ENCODE data around the gene CPNE9. TPM values are rescaled to one million over a fixed set of nuclear protein-coding genes. Genes with fewer than 3 reads are reported as not detected.

The CPNE9 gene
- total RNA-seq, 1 donor from 2014 or later = 0.37 TPM

DNA sequence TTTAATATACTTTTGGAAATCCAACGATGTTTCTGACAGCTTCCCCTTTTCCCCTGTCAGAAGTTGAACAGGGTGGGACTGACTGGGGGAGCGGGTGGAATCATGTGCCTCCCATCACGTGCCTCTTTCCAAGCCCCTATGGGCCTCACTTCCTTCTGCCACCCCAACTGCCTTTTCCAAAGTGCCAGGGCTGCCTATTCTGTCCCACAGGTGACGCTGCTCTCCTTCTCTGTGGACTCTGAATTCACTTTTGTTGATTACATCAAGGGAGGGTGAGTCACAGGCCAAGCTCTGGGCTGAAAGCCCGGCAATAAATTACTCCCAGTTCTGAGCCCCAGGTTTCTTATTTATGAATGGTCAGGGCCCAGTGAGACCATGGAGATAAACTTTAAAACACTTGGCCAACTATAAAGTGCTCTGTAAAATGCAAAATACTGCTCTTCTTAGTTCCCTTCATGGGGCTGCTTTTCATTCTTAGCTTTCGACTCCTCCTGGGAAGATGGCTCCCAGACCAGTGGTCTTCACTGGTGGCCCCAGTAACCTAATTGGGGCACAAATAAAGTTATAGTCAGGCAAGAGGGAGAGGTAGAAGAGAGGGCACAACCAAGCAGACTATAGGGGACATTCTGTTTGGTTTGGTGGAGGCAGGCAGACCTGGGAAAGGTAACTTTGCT is 12.3 kb downstream of the CPNE9 start:
- DNase-seq (ENCODE audit: low spot score) = peak; percentile 77

DNA sequence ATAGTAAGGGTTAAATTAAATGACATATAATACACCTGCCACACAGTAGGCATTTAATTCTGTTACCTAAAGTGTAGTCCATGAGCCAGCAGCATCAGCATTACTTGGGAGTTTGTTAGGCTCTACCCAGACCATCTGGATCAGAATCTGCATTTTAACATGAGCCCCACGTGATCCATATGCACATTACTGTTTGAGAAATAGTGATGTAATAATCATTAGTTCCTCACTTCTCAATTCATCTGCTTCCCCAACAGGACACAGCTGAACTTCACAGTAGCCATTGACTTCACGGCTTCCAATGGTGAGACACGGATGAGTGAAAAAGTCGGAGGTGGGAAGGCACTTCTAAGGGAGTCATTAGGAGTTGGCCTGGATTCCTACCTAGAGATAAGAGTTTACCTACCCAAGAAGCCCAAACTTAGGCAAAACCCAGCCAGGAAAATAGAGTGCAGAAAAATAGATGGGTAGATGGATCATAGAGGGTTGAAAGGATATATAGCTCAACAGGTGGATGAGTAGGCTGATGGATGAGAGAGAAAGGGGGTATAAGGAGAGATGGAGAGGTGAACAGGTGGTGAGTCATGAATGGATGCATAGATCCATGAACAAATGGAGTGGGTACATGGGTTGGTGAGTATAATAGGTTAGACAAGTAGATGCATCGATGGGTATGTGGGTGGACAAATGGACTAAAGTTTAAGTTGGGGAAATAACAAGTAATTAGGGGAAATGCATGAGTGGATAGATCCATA is 13.3 kb downstream of the CPNE9 start:
- no peak for DNase-seq (ENCODE audit: low spot score)

DNA sequence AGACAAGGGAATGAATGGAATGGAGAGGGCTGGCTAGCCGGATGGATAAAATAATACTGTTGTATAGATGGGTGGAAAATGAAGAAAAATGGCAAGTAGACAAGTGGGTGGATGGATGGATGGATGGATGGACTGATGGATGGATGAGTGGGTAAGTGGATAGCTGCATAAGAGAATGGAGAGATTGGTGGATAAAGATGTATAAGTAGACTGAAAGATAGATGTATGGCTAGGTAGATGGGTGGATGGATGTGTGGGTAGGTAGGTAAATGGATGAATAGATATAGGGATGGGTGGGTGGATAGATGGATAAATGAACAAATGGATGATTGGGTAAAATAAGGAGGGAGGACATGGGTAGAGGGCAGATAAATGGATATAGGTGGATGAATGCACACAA is 13.9 kb downstream of the CPNE9 start:
- no peak for DNase-seq (ENCODE audit: low spot score)

DNA sequence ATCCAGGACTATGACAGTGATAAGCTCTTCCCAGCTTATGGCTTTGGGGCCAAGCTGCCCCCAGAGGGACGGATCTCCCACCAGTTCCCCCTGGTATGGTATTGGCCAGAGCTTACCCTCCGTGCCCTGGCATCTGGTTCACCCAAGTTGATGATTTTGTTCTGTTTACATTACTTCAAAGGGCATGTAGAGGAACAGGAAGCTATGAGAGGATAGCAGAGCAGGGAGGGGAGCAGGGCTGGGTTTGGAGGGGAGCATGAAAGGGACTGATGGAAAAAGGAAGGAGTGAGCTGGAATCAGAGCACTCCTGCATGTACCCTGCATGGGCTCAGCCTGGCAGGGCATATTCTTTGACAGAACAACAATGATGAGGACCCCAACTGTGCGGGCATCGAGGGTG is 14.5 kb downstream of the CPNE9 start:
- no peak for DNase-seq (ENCODE audit: low spot score)

DNA sequence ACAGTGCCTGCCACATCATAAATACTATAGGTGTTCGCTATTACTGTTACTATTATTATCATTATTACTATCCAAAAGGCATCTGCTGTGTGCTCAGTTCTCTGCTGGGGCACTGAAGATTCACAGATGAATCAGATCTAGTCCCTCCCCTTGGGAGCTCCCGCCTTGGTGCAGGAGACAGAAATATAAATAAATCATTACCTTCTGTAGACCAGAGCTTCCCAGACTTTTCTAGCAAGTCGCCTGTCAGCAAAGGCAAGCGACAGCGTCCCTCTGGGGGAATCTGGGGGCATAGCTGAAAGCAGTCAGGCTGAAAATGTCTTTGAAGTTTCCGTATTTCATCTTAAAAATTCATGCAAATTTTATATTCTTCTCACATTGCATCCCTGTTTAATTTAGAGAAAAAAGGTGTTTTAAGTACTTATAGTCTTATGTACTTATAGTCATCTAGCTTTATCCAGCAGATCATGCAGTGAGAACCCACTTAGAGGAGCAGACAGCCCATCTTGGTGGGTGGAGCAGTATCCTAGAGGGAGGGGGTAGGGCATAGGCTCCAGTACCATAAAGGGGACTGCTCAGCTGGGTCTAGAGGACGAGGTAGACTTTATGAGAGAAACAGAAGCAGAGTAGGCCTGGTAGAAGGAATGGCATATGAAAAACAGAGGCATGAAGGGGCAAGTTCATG is 17.5 kb downstream of the CPNE9 start:
- DNase-seq (ENCODE audit: low spot score) = no peak

DNA sequence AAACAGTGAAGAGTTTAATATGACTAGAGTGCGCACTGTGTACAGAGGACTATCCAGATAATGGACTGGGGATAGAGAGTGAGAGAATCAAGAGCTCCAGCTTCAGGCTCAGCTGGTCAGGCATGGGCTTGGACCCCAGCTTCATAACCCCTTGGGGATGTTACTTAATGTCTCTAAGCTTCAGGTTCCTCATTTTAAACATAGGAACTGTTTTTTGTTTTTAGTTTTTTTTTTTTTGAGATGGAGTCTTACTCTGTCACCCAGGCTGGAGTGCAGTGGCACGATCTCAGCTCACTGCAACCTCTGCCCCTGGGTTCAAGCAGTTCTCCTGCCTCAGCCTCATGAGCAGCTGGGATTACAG is 18.0 kb downstream of the CPNE9 start:
- no peak for DNase-seq (ENCODE audit: low spot score)

DNA sequence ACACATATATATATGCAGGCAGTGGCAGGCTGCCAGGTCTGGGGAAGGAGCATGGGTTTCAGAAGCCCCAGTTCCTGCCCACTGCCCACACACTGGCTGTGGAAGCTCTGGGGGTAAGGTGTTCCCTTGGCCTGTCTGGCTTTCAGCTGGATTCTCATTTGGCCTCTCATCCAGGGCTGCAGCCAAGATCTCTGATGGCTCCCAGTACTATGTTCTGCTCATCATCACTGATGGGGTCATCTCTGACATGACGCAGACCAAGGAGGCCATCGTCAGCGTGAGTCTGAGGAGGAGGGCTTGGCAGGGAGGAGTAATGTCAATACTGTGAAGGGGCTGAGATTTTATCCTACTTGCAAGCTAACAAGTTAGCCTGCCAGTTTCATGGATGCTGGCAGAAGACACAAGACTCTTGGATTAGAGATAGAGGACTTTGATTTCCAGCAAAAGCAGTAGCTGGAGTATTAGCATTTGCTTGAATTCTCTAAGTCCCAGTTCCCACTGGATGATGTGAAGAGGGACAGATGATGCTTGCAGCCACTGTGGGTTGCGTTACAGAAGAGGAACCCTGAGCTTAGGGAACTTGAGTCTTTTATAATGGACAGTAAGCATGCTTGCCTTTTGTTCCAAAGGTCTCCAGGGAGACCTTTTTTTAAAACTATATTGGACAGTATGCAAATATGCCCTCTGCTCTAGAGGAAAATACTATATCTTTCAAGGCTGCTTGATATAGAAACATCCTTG is 22.3 kb downstream of the CPNE9 start:
- no peak for DNase-seq (ENCODE audit: low spot score)

DNA sequence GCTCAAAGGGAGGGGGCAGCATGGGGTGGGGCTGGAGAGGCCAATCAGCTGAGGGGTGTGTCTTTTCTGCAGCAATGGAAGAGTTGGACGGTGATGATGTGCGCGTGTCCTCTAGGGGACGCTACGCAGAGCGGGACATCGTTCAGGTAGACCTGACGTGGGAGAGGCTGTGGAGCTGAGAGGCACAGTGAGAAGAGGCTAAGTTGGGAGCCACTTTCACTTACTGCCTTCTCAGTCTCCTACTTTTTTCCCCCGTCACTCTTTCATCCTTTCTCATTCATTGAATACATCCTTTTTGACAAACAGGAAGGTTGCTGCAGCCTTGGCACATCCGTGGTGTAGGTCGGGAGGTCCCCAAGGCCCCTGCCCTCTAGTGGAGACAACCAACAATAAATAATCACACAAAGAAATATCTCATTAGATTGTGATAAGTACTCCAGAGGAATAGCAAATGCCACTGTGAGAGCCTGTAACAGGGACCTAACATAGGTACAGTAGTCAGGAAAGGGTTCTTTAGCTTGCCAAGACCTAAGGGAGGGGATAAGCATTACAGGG is 23.5 kb downstream of the CPNE9 start:
- no peak for DNase-seq (ENCODE audit: low spot score)

DNA sequence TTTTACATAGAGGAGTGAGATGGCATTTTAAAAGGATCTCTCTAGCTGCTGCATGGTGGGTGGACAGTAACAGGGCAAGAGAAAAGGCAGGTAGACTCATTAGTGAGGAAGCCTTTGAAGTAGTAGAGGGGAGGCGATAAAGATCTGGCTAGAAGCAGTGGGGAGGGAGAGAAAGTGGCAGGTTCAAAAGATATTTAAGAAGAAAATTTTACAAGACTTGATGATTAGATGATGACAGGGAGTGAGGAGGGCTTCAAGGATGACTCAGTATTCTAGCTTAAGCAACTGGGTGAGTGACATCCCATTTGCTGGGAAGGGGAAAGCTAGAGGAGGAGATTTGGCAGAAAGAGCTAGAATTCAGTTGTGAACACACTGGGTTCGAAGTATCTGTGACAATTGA is 24.1 kb downstream of the CPNE9 start:
- no peak for DNase-seq (ENCODE audit: low spot score)

DNA sequence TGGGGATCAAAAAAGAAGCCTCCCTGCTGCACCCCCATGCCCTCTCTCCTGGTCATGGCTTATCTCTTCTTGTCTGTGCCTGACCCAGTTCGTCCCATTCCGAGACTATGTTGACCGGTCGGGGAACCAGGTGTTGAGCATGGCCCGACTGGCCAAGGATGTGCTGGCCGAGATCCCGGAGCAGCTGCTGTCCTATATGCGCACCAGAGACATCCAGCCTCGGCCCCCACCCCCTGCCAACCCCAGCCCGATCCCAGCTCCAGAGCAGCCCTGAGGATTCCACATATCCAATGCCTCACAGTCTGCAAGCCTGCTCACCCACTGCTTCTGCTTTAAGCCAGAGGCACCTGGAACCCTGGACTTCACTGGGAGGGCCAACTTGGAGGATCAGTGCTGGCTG is 25.8 kb downstream of the CPNE9 start:
- no peak for DNase-seq (ENCODE audit: low spot score)

DNA sequence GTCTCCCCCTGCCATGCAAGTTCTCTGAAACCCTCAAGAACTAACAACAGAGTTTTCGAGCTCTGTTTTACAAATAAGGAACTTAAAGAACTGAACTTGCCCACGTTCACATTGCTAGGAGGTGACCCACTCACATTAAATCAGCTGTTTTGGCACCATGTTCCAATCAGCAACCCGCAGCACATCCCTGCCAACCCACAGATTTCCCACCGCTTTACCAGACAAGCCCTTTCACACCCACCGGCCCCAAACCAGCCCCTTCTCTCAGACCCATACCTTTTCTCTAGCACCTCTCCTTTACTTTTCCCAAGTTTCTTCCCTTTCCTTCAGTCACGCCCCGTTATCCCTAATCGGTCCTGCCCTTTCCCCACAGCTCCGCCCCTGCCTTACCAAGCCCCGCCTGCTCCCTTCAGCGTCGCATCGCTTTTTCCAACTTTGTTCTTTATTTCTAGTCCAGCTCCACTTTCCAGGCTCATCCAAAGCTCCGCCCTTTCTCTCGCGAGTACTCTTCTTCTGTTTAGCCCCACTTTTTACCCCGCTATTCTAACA is 27.1 kb downstream of the CPNE9 start:
- DNase-seq (ENCODE audit: low spot score) = no peak

DNA sequence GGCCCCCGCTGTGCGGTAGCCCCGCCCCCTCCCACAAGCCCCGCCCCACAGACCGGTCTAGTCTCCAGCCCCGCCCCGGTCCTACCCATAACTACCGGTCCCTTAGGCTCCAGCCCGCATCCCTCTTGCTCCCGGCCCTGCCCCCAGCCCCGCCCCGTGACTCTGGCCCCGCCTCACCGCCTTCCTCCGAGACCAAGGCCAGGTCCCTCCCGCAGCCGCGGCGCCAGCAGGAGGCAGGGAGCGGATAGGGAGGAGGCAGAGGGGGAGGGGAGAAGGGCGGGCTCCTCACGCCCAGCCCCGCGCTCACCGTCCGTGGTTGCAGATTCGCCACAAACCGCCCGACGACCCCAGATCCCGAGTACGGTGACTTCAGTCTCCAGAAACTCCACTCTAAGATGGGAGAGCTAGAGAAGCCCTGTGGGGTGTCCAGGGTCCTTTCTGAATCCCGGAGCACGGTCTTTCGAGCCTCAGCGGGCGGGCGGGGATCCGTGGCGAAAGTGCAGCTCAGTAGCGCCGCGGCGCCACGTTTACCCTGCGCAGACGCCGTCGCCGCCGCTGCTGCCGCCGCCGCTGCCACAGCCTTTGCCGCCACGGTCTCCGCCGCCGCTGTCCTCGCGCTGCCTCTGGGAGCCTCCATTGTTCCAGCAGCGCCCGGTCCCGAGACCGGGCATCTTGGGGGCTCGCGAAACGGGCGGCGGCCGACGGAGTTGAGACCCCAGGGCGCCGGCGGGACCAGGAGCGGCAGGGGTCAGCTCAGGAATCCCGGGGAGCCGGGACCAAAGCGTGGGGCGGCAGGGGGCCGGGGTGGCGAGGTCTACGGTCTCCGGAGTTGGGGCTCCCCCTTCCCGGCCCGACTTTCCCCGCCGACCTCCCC is 27.8 kb downstream of the CPNE9 start, which contains the start of gene BRPF1:
TSS of gene BRPF1 (plus strand) at position 530 of the 874 bp plus-strand sequence. CDS start 2,406 bp downstream, outside the sequence.
- DNase-seq (ENCODE audit: low spot score) = peak; percentile 100

DNA sequence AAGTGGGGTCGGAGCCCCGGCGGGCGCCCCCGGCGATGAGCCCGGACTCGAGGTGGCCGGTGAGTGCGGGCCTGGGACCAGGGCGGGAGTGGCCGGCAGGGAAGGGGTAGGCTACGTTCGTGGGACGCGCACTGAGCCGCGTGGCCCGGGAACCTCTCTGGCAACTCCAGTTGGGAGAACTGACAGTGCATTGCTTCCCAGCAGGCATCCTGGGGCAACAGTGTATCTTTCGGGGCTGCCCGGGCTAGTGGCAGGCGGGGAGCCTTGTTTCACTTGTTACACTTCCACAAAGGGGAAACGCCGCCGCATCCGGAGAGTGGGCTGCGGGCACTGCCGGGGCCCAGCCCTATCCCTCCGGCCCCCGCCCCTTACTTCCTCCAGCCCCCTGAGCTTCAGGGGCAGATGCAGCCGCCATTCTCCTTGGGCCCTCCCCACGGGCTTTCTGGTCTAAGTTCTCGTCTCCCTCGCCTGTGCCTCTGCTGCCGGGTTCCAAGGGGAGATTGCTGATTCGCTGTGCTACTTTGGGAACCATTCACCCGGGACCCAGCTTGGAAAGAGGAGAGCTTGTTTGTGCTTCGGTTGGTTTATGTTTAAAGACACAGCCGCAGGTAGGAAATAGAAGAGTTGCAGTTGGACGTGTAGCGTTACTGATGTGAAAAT is 28.6 kb downstream of the CPNE9 start:
- no peak for DNase-seq (ENCODE audit: low spot score)

DNA sequence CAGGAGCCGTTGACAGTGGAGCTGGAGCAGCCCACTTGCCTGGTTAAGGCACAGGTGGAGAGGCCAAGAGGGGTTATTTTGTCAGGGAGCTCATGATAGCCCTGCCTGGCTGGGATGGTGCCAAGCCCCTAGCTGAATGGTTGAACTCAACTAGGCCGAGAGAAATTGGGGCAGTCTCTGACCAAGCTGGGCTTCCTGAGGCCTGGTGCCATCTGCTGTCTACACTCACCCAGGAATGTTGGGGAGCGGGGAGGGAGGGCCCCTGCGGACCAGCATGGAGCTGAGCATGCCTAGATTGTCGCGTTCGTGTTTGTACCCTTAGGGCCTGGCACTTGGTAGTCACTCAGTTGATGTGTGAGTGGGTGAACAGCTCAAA is 29.1 kb downstream of the CPNE9 start:
- no peak for DNase-seq (ENCODE audit: low spot score)

DNA sequence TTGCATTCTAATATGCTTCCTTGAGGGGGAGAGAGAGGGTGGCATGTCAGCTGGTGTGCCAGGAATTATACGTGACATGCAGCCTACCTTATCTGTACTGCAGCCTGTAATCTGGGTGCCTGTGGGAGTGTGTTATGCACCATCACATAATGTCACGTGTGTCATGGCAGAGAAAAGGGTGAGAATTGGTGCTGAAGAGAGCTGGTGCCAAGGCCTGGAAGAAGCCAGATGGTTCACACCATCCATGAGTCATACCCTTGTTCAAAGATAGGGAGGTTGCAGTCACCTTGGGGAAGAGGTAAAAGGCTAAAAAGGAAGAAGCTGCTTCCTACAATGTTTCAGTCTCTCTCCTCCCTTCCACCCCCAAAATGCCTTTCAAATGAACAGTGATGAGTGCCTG is 33.2 kb downstream of the CPNE9 start:
- no peak for DNase-seq (ENCODE audit: low spot score)

DNA sequence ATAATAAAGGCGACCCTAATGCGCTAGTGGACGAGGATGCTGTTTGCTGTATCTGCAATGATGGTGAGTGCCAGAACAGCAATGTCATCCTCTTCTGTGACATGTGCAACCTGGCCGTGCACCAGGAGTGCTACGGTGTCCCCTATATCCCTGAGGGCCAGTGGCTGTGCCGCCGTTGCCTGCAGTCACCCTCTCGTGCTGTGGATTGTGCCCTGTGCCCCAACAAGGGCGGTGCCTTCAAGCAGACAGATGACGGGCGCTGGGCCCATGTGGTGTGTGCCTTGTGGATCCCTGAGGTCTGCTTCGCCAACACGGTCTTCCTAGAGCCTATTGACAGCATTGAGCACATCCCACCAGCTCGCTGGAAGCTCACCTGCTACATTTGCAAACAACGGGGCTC is 35.5 kb downstream of the CPNE9 start:
- no peak for DNase-seq (ENCODE audit: low spot score)

DNA sequence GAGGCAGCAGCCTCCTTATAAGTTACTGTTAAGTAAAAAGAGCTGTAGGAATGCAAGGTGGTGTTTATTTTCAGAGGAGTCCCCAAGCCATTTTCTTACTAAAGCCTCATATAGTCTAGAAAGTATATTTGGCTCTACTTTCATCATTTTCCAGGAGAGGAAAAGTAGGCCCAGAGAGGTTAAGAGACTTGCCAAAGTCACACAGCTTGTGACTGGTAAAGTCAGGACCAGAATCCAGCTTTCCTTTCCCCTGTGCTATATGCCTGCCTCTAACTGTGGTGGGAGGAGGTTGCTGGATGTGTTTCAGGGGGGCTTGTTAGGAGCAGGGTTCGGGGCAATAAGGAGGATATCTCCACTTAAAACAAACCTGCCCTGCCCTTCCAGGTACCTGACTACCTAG is 38.9 kb downstream of the CPNE9 start:
- no peak for DNase-seq (ENCODE audit: low spot score)

DNA sequence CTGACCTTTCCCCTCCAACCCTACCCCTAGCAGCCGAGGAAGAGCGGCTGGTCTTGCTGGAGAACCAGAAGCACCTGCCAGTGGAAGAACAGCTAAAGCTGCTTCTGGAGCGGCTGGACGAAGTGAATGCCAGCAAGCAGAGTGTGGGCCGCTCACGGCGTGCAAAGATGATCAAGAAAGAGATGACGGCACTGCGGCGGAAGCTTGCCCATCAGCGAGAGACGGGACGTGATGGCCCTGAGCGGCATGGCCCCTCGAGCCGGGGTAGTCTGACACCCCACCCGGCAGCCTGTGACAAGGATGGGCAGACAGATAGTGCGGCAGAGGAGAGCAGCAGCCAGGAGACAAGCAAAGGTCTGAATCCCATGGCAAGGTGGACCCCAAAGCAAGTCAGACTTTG is 39.9 kb downstream of the CPNE9 start:
- no peak for DNase-seq (ENCODE audit: low spot score)

DNA sequence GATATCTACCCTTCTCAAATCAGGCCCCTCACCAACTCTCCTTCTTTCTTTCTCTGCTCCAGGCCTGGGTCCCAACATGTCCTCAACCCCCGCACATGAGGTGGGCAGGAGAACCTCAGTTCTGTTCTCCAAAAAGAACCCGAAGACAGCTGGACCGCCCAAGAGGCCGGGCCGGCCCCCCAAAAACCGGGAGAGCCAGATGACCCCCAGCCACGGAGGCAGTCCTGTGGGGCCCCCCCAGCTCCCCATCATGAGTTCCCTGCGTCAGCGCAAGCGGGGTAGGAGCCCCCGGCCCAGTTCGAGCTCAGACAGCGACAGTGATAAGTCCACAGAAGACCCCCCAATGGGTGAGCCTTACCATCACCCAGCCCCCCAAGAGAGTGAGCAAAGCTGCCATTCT is 40.5 kb downstream of the CPNE9 start:
- no peak for DNase-seq (ENCODE audit: low spot score)

DNA sequence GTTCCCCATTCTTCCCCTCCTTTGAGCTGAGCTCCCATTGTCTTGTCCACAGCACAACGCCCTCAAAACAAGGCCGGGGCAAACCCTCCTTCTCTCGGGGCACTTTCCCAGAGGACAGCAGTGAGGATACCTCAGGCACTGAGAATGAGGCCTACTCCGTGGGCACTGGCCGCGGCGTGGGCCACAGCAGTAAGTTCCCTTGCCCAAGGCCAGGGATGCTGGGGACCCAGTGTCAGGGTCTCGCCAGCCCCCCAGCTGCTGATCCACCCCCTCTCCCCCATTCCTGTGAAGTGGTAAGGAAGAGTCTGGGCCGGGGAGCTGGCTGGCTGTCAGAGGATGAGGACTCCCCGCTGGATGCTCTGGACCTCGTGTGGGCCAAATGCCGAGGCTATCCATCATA is 41.9 kb downstream of the CPNE9 start:
- DNase-seq (ENCODE audit: low spot score) = no peak
